ELF-1 (cell line): ENCODE measurements around the gene CTIF.
"Not testable (repeated sequence)": the region's sequence is repeated elsewhere in the genome, so short reads cannot be mapped to it uniquely, and the experiment has no call there.

Experiments
- DNase-seq: peaks from one replicate; pipeline ENCODE4 v3.0.0-alpha.2; 2016; ENCODE audit warnings: low read depth, low spot score

CTIF gene

GRCh38 chr18:48864876-48865275, 326.0 kb downstream of the CTIF start:
- no peak for DNase-seq

DNA sequence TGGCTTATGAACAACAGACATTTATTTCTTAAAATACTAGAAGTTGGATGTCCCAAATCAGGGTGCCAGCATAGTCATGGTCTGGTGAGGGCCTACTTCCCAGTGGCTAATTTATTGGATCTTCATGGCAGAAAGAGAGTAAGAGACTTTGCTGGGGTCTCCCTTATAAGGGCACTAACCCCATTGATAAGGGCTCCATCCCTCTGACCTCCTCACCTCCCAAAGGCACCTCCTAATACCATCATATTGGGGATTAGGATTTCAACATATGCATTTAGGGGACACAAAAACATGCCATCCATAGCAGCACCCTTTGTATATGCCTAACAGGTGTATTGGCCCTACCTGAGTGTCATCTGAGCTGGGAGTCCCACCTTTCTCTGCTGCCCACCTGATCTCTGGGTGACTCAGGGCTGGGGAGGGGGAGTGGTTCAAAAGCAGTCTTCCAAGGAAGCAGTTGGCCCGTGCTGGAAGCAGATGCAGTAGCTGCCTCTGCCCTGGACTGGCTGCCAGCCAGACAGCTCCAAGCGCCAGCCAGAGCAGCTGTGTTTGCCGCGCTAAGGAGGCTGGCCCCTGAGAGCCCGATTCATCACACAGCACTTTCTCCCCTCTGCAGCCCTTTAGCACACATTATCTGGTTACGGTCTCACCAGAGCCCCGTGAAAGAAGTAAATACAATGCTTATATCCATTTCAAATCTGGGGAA, 327.4 kb downstream of the CTIF start:
- DNase-seq = no peak

- DNase-seq = no peak
Measured at GRCh38 chr18:48866856-48867255, 328.0 kb downstream of the CTIF start.

- no peak for DNase-seq
Measured at GRCh38 chr18:48867978-48868377, 329.1 kb downstream of the CTIF start.

- no peak for DNase-seq
Measured at GRCh38 chr18:48868468-48869466, 329.9 kb downstream of the CTIF start.

DNA sequence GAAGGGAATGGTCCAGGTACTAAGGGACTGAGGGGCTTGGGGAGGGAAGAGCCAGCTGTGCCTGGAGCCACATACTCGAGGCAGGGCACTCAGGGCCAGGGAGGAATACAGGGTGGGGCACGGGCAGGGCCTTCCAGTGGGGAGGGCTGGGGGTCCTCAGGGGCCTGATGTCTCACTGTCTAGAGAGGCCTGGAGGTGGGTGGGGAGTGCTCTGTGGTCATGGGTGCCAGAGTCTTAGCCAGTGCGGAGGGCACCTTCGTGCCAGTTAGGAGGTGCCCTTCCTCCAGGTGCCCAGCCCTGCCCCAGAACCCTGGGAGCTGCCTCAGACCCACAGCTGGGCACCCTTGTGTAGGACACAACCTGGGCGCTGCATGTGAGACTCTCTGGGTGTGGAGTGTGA, 330.8 kb downstream of the CTIF start:
- no peak for DNase-seq

DNA sequence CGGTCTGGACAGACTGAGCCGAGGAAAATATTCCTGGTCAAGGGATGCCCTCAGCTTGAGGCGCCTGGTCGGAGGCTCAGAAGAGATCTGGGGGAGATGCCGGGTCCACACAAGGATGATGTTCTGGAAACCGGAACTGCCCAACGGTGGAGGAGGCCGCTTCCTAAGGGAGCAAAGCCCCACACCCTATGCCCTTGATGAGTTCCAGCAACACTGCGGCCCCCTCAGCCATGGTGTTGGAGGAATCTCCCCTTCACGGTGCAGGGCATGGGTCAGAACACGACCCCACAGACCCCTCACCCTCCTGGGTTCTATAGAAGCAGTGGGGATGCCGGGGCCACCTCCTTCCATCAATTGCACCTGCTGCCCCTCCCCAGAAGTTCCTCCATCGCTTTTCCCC, 332.1 kb downstream of the CTIF start:
- DNase-seq = not testable (repeated sequence)

DNA sequence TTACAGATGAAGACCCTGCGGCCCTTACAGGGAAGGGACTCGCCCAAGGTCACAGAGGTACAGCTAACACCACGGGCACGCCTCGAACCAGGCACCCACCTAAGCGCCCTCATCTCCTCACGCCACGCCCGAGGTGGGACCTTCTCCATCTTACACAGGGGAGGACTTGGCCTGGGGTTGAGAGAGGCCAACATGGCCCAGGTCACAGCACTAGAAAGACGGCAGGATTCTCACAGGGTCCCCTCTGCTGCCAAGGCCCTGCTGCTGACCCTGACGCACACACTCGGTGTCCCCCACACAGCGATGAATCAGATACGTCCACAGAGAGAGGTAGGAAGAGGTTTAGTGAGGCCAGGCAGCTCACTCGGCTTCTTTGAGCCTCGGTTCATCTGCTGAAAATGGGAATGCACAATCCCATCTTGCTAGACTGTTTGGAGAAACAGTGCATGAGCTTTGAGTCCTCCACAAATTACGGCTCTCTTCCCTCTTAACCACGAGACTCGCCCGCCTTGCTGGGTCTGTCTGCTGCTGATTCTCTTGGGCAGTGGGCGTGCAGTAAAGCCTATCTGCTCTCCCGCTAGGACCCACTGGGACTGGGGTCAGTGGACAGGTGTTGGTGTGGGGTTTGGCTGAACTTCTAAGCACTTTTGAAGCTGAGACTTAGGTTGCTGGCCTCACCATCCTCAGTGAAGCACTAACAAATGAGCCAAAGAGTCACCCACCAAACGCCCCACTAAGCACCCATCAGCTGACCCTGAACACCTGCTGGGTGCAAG, 332.7 kb downstream of the CTIF start:
- no peak for DNase-seq

GRCh38 chr18:48872234-48873145, 333.7 kb downstream of the CTIF start:
- no peak for DNase-seq

- no peak for DNase-seq
Measured at GRCh38 chr18:48874233-48874632, 335.4 kb downstream of the CTIF start.

- no peak for DNase-seq
Measured at GRCh38 chr18:48874701-48875162, 335.9 kb downstream of the CTIF start.

- DNase-seq = no peak
Measured at GRCh38 chr18:48875314-48875941, 336.6 kb downstream of the CTIF start.

GRCh38 chr18:48875942-48876511, 337.2 kb downstream of the CTIF start:
- peak; percentile 79 for DNase-seq

DNA sequence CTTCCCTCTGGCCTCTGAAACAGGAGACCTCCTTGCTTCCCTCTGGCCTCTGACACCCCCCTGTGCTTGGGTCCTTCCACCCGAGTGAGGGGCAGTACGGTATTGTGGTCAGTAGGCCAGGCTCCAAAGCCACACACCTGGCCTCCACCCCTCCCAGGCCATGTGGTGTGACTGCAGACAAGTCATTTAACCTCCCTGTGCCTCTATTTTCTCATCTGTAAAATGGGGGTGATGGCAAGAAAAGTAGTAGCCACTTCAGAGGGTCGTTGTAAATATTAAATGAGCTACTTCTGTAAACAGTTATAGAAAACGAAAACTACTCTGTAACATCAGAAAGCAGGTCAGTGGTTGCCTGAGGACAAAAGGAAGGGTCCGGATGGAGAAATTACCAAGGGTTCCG, 337.8 kb downstream of the CTIF start:
- DNase-seq = no peak

GRCh38 chr18:48877941-48878340, 339.1 kb downstream of the CTIF start:
- no peak for DNase-seq

GRCh38 chr18:48878471-48878870, 339.6 kb downstream of the CTIF start:
- DNase-seq = no peak

GRCh38 chr18:48879008-48879431, 340.2 kb downstream of the CTIF start:
- peak; percentile 91 for DNase-seq

GRCh38 chr18:48880931-48881330, 342.1 kb downstream of the CTIF start:
- peak; percentile 56 for DNase-seq

- DNase-seq = no peak
Measured at GRCh38 chr18:48882379-48882778, 343.5 kb downstream of the CTIF start.

GRCh38 chr18:48884306-48884705, 345.5 kb downstream of the CTIF start:
- DNase-seq = no peak
